ENCODE measurements around the gene SYT1. TPM values are rescaled to one million over a fixed set of nuclear protein-coding genes. Genes with fewer than 3 reads are reported as not detected.

The SYT1 gene
- total RNA-seq, 1 experiment from 2014 or later = 1.3 TPM

GRCh38 chr12:79439175-79439825 lies 574.7 kb downstream of the SYT1 start:
- no TSS peak for BruUV-seq (replicated peaks)
- intact Hi-C loops (cut with micrococcal nuclease; ENCODE audit: unreplicated experiment) = no loop called here
- no peak for TF ChIP-seq CTCF (IDR thresholded peaks at IDR 0.05; ENCODE audit: unreplicated experiment)
- Mint-ChIP-seq H3K27me3 (ENCODE audit: unreplicated experiment) (no peaks in the 10 kb centered on the region), H3K4me1 (ENCODE audit: low read depth, unreplicated experiment) (peaks cover 33% of the 10 kb centered on the region), H3K9me3 (ENCODE audit: low read depth, unreplicated experiment) (peaks cover 3% of the 10 kb centered on the region), H3K27ac (ENCODE audit: unreplicated experiment) (no peak overlapping the region), H3K4me3 (ENCODE audit: low read depth, unreplicated experiment) (no peak overlapping the region), H3K36me3 (ENCODE audit: insufficient read depth, unreplicated experiment) (no peaks in the 10 kb centered on the region)
- CTCF ChIA-PET = interaction anchor here (0.9 to 2.0 kb wide), 4 partner anchors 9 to 16 kb away, joined by 3 to 5 read pairs (median 3); no protein-coding TSS in a partner anchor
- no peak for DNase-seq

- TF ChIP-seq CTCF (IDR thresholded peaks at IDR 0.05; ENCODE audit: unreplicated experiment) = no peak
- Mint-ChIP-seq H3K27me3 (ENCODE audit: unreplicated experiment) (no peaks in the 10 kb centered on the region), H3K36me3 (ENCODE audit: insufficient read depth, unreplicated experiment) (no peaks in the 10 kb centered on the region), H3K4me1 (ENCODE audit: low read depth, unreplicated experiment) (peaks cover 26% of the 10 kb centered on the region), H3K9me3 (ENCODE audit: low read depth, unreplicated experiment) (peaks cover 3% of the 10 kb centered on the region), H3K4me3 (ENCODE audit: low read depth, unreplicated experiment) (no peak overlapping the region), H3K27ac (ENCODE audit: unreplicated experiment) (no peak overlapping the region)
- BruUV-seq (replicated peaks) = no TSS peak
- intact Hi-C loops (cut with micrococcal nuclease; ENCODE audit: unreplicated experiment) = no loop called here
- CTCF ChIA-PET = no interaction called here
- DNase-seq = no peak
Observed at GRCh38 chr12:79441534-79441933, 577.0 kb downstream of the SYT1 start.

GRCh38 chr12:79442396-79442795 lies 577.8 kb downstream of the SYT1 start:
- no peaks in the 10 kb centered on the region for H3K9me3 Mint-ChIP-seq (ENCODE audit: low read depth, unreplicated experiment)
- H3K27me3 Mint-ChIP-seq (ENCODE audit: unreplicated experiment) = no peaks in the 10 kb centered on the region

GRCh38 chr12:79444089-79444488 lies 579.5 kb downstream of the SYT1 start:
- no peak for TF ChIP-seq CTCF (IDR thresholded peaks at IDR 0.05; ENCODE audit: unreplicated experiment)
- intact Hi-C loops (cut with micrococcal nuclease; ENCODE audit: unreplicated experiment) = no loop called here
- peaks cover 25% of the 10 kb centered on the region for H3K4me1 Mint-ChIP-seq (ENCODE audit: low read depth, unreplicated experiment)
- H3K27me3 Mint-ChIP-seq (ENCODE audit: unreplicated experiment) = no peaks in the 10 kb centered on the region
- no TSS peak for BruUV-seq (replicated peaks)
- no peak for DNase-seq
- H3K4me3 Mint-ChIP-seq (ENCODE audit: low read depth, unreplicated experiment) = no peak overlapping the region
- CTCF ChIA-PET = interaction anchor here (0.6 to 2.0 kb wide), 2 partner anchors 18 to 198 kb away, joined by 3 to 5 read pairs; no protein-coding TSS in a partner anchor
- H3K36me3 Mint-ChIP-seq (ENCODE audit: insufficient read depth, unreplicated experiment) = no peaks in the 10 kb centered on the region
- H3K9me3 Mint-ChIP-seq (ENCODE audit: low read depth, unreplicated experiment) = no peaks in the 10 kb centered on the region
- H3K27ac Mint-ChIP-seq (ENCODE audit: unreplicated experiment) = no peak overlapping the region

More at GRCh38 chr12:79442396-79442795, 577.8 kb downstream of the SYT1 start:
- CTCF ChIA-PET = interaction anchor here (1.0 kb wide), 1 partner anchor 23 kb away, joined by 3 read pairs; no protein-coding TSS in a partner anchor
- Mint-ChIP-seq H3K36me3 (ENCODE audit: insufficient read depth, unreplicated experiment) (no peaks in the 10 kb centered on the region), H3K4me3 (ENCODE audit: low read depth, unreplicated experiment) (no peak overlapping the region), H3K4me1 (ENCODE audit: low read depth, unreplicated experiment) (peaks cover 26% of the 10 kb centered on the region), H3K27ac (ENCODE audit: unreplicated experiment) (no peak overlapping the region)
- intact Hi-C loops (cut with micrococcal nuclease; ENCODE audit: unreplicated experiment) = no loop called here
- DNase-seq = no peak
- TF ChIP-seq CTCF (IDR thresholded peaks at IDR 0.05; ENCODE audit: unreplicated experiment) = no peak
- no TSS peak for BruUV-seq (replicated peaks)

Data from Calu3 (cell line).